Femur (tissue), 1 donor: ENCODE results near the gene SLCO1C1.
A peak's percentile ranks its signal among the peaks of the same experiment; 100 is the strongest.
"Not testable (repeated sequence)": the region's sequence is repeated elsewhere in the genome, so short reads cannot be mapped to it uniquely, and the experiment has no call there.

Experiments
- DNase-seq: peaks from one replicate; pipeline ENCODE4 v3.0.0-alpha.2; 2017

Gene SLCO1C1

GRCh38 chr12:20695232-20695631, at the start of gene SLCO1C1:
Gene SLCO1C1, plus strand, starts transcription at chr12:20695332. Its CDS starts 4,245 bp downstream, at chr12:20699577.
- peak; percentile 23 for DNase-seq

GRCh38 chr12:20646239-20646827, 48.8 kb upstream of the SLCO1C1 start:
- no peak for DNase-seq

DNA sequence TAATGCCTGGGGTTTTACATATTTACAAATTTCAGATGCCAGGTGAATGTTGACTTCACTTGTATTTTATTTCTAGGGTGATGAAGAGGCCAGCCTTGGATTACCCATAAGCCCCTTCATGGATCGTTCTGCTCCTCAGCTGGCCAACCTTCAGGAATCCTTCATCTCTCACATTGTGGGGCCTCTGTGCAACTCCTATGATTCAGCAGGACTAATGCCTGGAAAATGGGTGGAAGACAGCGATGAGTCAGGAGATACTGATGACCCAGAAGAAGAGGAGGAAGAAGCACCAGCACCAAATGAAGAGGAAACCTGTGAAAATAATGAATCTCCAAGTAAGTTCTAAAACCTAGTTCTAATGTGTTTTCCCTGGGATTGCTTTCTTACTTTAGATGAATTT, 41.3 kb upstream of the SLCO1C1 start:
- DNase-seq = no peak

DNA sequence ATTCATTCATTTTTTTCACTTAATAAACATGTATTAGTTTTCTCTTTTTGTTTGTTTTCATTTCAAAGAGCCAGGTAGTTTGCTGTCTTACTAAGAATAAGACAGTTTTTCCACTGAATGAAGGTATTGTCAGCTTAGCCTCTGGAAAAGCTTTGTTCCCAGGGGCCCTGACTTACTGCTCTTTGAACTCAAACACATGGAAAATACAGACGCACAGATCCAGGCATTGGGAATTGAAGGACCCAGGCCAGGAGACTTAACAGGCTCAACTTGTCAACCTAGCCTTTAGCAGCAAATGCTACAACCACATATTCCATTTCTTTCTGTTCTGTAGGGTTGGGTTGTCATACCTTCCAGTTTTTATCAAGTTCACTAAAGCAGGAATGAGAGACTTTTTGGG, 38.5 kb upstream of the SLCO1C1 start:
- no peak for DNase-seq

- DNase-seq = no peak
Observed at GRCh38 chr12:20657496-20657895, 37.6 kb upstream of the SLCO1C1 start.

DNA sequence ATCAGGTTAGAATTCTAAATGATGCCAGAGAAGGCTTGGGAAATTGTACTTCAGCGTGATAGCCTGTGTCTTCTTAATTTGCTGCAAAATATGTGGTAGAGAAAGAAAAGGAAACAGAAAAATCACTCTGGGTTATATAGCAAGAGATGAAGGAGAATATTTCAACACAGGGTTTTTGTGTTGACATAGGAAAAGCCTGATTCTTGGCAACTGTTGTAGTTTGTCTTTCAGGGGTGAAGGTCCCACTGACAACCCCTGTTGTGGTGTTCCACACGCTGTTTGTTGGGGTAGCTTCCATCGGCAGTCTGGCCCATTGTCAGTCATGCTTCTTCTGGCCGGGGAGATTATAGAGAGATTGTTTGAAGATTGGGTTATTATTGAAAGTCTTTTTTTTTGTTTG, 13.8 kb upstream of the SLCO1C1 start:
- DNase-seq = no peak

DNA sequence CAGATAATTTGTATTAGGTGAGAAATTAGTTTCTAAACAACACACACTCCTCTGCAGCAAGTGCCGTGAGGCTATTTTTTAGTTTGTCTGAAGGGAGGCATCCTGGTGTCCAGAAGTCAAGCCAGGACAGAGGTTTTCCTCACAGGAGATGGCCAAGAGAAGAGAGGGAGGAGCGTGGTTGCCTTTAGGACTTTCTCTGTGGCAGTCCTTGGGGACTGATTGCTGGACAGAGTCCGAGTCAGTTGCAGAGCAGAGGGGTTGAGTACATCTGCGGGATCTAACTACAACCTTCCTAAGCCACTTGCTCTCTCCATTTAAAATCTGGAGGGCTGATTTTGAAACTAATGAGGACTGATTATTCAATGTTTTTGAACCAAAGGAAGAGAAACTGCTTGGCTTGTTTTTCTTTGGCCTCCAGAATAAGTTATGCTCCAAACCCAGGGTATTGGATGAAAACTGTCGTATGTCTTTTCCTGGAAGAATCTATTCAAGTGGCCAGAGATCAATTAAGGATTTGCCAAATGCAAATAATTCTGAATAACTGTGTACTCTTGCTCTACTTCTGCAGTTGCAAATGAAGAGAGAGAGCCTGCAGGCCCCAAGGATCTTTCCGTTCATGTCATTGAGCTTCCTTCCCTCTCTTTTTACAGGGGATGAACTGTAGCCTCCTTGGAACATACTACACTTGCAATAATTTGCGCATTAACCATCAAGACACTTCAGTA, 1.2 kb downstream of the SLCO1C1 start:
- peak; percentile 32 for DNase-seq

DNA sequence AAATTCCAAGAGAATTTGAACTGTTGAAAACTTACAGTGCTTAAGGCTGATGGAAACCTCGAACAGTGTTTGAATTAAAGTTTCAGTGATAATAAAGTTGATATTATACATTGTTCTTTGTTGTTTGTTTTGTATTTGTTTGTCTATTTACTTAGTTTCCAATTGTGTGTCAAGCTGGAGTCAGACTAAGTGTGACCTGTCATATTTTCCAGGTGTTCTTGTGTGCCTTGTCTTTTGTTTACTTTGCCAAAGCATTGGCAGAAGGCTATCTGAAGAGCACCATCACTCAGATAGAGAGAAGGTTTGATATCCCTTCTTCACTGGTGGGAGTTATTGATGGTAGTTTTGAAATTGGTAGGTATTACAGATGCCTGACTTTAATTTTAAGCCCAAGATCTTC, 6.0 kb downstream of the SLCO1C1 start:
- DNase-seq = no peak

DNA sequence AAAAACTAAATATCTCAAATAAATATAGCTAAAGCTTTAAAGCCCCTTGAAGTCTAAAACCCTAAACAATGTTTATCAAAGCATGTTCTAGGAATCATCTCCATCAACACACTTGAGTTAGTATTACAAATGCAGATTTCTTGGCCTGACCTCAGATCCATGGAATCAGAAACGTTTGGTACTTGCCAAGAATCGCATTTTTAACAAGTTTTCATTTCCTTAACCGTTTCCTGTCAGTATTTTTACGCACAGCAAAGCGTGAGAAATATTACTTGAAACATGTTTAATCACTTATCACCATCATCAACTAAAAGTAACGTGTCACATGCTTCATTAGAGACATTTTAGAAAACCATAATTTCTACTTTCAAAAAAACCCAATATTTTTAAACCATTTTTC, 9.7 kb downstream of the SLCO1C1 start:
- no peak for DNase-seq

DNA sequence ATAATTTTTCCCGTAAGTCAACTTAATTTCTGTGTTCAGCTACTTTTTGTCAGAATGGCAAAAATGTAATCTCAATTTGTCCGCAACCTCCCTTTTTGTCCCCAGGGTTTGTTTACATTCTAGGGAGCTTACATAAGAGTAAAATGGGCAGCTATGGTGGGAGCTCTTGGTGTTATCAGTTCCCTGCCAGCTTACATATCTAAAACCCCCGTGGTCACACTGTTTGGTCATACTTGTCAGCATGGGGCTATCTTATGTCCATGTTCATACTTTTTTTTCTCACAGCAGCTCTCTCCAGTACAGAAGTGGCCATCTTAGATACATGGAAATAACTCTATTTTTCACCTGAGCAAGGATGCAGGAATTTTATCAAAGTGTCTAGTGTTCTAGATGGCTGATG, 16.7 kb downstream of the SLCO1C1 start:
- no peak for DNase-seq

DNA sequence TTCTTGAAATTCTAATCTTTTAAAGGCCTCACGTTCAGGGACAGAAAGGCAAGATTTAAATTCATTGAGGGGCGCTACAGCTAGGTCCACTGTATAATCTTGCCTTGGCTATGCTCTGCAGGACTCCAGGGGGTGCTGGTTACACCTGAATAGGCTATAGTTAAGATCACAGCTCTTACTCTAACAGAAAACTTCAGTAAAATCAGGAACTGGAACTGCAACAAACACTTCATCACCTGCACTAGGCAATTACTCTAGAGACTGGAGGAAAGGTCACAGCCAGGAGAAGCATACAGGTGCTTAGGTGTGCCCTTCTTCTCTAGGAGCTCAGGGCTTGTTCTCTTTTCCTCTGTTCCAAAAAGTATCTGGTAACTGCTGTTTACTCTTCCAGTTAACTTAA, 20.9 kb downstream of the SLCO1C1 start:
- no peak for DNase-seq

DNA sequence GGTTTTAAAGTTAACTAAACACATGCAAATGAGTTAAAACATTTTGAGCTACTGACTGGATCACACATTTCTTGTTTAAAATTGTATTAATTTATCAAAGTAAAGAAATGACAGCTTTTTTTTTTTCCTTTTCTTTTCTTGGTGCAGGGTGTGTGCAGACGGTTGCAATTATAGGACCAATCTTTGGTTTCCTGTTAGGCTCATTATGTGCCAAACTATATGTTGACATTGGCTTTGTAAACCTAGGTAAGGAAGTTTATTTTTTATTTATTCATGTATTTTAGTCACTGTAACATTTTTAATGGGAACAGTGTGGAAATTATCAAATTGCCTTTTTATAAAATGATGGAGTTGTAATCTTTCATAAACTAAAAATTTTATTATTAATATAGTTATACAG, 21.9 kb downstream of the SLCO1C1 start:
- DNase-seq = no peak

GRCh38 chr12:20718294-20718693, 23.2 kb downstream of the SLCO1C1 start:
- no peak for DNase-seq

GRCh38 chr12:20722142-20722541, 27.0 kb downstream of the SLCO1C1 start:
- DNase-seq = no peak

DNA sequence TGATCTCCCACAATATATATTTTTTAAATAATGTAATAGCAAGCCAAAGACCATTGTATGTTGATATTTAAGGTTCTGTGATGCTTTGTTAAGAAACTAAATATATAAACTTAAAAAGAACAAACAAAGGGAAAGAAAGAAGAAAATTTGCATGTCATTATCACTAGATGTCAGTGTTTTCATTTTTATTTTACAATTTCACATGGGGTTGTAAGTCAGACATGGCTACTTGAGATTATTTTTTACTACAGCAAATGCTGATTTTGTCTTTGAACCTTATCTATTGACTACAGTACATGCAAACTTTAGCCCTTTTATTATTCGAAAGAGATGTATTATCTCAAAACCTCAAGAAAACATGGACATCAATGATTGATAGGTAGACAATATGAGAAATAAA, 36.1 kb downstream of the SLCO1C1 start:
- DNase-seq = no peak

DNA sequence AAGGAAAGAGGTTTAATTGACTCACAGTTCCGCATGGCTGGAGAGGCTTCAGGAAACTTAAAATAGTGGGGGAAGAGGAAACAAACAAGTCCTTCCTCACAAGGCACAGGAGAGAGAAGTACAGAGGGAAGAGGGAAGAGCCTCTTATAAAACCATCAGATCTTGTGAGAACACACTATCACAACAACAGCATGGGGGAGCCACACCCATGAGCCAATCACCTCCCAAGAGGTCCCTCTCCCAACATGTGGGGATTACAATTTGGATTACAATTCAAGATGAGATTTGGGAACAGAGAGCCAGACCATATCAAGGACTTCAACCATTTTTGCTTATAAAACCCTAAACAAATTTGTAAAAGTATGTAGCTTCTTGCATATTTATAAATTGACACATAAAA, 45.8 kb downstream of the SLCO1C1 start:
- DNase-seq = no peak

DNA sequence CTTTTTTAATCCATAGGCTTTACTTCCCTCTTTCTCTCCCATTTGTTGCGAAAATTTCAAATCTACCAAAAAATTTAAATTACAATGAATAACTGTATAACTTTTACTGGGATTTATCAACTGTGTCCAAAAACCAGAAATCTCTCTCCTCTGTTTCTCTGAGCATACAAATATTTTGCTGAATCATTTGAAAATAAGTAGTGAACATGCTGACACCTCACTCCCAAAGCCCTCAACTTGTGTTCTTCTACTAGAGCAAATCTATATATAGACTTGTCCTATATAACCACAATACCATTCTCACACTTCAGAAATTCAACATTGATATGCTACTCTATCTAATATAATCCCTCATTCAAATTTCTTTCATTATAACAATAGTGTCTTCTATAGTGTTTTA, 53.1 kb downstream of the SLCO1C1 start:
- DNase-seq = no peak

- DNase-seq = no peak
Observed at GRCh38 chr12:20751046-20751445, 55.9 kb downstream of the SLCO1C1 start.

DNA sequence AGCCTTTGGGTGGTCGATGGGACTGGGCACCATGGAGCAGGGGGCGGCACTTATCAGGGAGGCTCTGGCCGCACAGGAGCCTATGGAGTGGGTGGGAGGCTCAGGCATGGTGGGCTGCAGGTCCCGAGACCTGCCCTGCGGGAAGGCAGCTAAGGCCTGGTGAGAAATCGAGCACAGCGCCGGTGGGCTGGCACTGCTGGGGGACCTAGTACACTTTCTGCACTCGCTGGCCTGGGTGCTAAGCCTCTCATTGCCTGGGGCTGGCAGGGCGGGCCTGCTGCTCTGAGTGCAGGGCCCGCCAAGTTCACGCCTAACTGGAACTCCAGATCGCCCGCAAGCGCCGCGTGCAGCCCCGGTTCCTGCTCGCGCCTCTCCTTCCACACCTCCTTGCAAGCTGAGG, 82.3 kb downstream of the SLCO1C1 start:
- DNase-seq = no peak

DNA sequence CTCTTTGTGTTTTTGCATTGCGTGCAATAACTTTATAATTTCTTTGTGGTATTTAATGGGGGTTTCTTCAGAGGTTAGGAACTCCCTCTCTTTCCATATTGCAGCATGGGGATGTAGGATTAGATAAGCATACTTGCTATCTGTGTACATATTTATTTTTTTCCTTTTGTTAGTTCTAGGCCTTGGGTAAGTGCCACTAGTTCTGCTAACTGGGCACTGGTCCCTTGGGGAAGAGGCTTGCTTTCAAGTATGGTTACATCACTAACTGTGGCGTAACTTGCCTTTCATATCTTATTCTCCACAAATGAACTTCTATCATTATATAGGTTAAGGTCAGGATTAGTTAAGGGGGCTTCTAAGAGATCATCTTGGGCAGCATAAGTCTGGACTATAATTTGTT, 83.8 kb downstream of the SLCO1C1 start:
- no peak for DNase-seq

GRCh38 chr12:20779971-20780370, 84.8 kb downstream of the SLCO1C1 start:
- DNase-seq = not testable (repeated sequence)

DNA sequence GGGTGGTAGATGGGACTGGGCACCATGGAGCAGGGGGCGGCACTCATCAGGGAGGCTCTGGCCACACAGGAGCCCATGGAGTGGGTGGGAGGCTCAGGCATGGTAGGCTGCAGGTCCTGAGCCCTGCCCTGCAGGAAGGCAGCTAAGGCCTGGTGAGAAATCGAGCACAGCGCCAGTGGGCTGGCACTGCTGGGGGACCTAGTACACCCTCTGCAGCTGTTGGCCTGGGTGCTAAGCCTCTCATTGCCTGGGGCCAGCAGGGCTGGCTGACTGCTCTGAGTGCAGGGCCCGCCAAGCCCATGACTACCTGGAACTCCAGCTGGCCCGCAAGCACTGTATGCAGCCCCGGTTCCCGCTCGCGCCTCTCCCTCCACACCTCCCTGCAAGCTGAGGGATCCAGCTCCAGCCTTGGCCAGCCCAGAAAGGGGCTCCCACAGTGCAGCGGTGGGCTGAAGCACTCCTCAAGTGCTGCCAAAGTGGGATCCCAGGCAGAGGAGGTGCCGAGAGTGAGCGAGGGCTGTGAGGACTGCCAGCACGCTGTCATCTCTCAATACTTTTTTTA, 88.7 kb downstream of the SLCO1C1 start:
- DNase-seq = not testable (repeated sequence)

DNA sequence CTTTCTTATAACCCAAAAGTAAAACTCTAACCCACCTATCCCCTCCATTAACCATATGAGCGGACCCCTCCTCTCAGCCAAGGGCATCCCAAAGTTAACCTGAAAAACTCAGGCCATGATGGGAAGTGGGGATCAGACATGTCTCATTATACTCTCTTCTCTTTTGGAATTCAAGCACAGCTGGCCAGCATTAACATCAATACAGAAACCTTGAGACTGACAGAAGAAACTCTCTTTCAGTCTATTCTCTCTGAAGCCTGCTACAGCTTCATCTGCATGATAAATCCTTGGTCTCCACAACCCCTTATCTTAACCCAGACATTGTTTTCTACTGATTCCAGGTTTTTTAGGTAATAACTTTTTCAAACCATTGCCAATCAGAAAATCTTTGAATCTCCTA, 97.8 kb downstream of the SLCO1C1 start:
- DNase-seq = no peak

DNA sequence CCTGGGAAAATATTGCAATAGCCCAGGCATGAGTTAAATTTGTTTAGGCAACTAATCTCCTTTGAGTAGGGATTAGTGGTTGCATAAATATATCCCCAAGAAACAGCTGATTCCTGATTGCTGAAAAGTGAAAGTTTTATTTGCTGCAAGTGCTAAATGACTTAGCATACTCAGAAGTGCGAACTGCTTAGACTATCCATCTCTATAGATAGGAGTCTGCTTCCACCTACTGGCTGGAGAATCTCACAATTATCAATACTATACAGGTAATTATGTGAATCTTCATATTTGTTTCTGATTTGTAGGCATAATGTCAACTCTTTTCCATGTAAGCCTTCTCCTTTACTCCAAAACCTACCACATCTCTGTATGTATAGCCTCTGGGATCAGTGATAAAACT, 103.4 kb downstream of the SLCO1C1 start:
- no peak for DNase-seq

DNA sequence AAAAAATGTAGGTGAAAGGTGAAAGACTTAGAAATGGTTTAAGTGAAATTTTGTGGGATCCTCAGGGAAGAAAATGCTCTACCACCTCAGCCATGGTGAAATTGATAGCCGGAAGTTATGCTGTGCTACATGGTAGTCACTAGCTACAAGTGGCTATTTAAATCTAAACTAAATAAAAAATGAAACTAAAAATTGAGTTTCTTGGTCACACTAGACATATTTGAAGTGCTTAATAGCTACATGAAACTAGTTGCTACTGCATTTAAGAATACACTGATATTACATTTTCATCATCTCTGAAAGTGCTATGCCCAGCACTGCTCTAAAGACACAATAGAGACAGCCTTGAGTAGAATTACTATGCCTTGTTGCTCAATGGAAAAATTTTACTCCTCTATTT, 105.0 kb downstream of the SLCO1C1 start:
- no peak for DNase-seq
